Naive thymus-derived CD8-positive, alpha-beta T cell (primary cell): ENCODE measurements around the gene CT83. TPM values are rescaled to one million over a fixed set of nuclear protein-coding genes. Genes with fewer than 3 reads are reported as not detected.
A peak's percentile ranks its signal among the peaks of the same experiment; 100 is the strongest.

ENCODE experiments used
- ATAC-seq, 2 donors: fragments of 150-1000 bp; cut with Tn5 transposase in 1 of 2; sonication (Bioruptor Pico), chemical (Tn5 transposase) in 1 of 2; 1 replicate in 1 of 2; 2 replicates in 1 of 2; pipeline ENCODE4 v1.10.0; 2021; ENCODE audit warnings: mild to moderate bottlenecking in 2 of 2, moderate library complexity in 2 of 2
- POLR2A ChIA-PET: fragments of 350-600 bp; sonication (Branson Sonifier 250); formaldehyde crosslinking; loops from one replicate; lab custom pipeline; 2021; ENCODE audit warnings: antibody characterized with exemption; lab: Charles Lee
- DNase-seq, 10 donors: peaks; one replicate each; pipeline versions ENCODE4 v3.0.0 to v3.0.0-alpha.2; 2020 to 2022
- H3K27ac Mint-ChIP-seq, 10 donors: one replicate each; pipeline ENCODE4 v1.8.0; 2020 to 2022; ENCODE audit warnings: mild to moderate bottlenecking in 10 of 10, mixed read lengths in 10 of 10, moderate library complexity in 4 of 10, inconsistent platforms in 1 of 10
- H3K27me3 Mint-ChIP-seq, 5 donors: one replicate each; pipeline ENCODE4 v1.8.0; 2021 to 2022; ENCODE audit warnings: mixed read lengths in 5 of 5
- H3K36me3 Mint-ChIP-seq, 3 donors: one replicate each; pipeline ENCODE4 v1.8.0; 2020 to 2022; ENCODE audit warnings: mixed read lengths in 3 of 3, mild to moderate bottlenecking in 2 of 3, inconsistent platforms in 1 of 3
- H3K4me1 Mint-ChIP-seq, 4 donors: one replicate each; pipeline ENCODE4 v1.8.0; 2021 to 2022; ENCODE audit warnings: mixed read lengths in 4 of 4
- H3K4me3 Mint-ChIP-seq, 10 donors: one replicate each; pipeline ENCODE4 v1.8.0; 2020 to 2022; ENCODE audit warnings: mild to moderate bottlenecking in 10 of 10, mixed read lengths in 10 of 10, moderate library complexity in 6 of 10, inconsistent platforms in 1 of 10
- H3K9me3 Mint-ChIP-seq, 9 donors: one replicate each; pipeline ENCODE4 v1.8.0; 2020 to 2022; ENCODE audit warnings: mixed read lengths in 9 of 9, mild to moderate bottlenecking in 3 of 9, inconsistent platforms in 1 of 9, moderate library complexity in 1 of 9
- polyA plus RNA-seq, 3 donors: library from polyadenylated mRNA; unstranded; fragments of 300-500 nt; fragmentation: Illumina TruSeq; gene quantifications; one replicate each; pipeline ENCODE4 v1.2.3, GENCODE V29; 2021
- total RNA-seq, 8 experiments: library from RNA in 2 of 8; stranded (reverse) in 2 of 8; gene quantifications; one replicate each; pipeline ENCODE4 v1.2.3 and lab custom pipeline; 2021 to 2026

Gene CT83, protein sequence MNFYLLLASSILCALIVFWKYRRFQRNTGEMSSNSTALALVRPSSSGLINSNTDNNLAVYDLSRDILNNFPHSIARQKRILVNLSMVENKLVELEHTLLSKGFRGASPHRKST
- total RNA-seq (not detected), polyA plus RNA-seq (not detected), total RNA-seq (lab: John Stamatoyannopoulos, UW) (0 reads per million in 6 experiments)

- no peaks in the 10 kb centered on the region for H3K4me1 Mint-ChIP-seq
- POLR2A ChIA-PET, result no interaction called here
- H3K36me3 Mint-ChIP-seq, result no peaks in the 10 kb centered on the region
- DNase-seq (no peak), ATAC-seq (no peak)
- H3K27ac Mint-ChIP-seq, result no peak within 1 kb of the TSS
- peaks cover 0 to 10% (median 0%) of the 10 kb centered on the region in 9 donors for H3K9me3 Mint-ChIP-seq
- H3K4me3 Mint-ChIP-seq, result no peak within 1 kb of the TSS
- no peaks in the 10 kb centered on the region for H3K27me3 Mint-ChIP-seq
Measured at GRCh38 chrX:116462822-116463221, at the start of gene CT83. TSS of gene CT83 (minus strand) at chrX:116462976. CDS start at chrX:116462856, 120 bp downstream.

DNA sequence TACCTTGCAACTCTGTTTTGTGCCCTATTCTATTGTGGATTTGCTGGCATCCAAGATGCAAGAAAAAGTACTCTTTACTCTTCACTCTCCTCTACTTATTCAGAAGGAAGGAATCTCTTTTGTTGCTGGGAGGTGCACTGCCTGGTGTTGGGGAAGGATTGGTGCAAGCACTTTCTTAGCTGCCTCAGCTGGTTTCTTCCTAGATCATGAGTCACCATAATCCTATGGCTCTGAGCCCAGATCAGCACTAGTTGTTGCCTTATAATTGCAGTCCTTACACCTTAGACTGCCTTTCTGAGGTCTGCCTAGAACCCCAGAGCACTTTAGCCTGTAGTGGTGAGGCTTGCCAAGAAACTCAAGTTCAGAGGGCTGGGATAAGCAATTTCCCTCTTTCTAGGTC is 37.0 kb upstream of the CT83 start:
- Mint-ChIP-seq H3K4me3 (no peak overlapping the region), H3K27me3 (no peaks in the 10 kb centered on the region), H3K9me3 (peaks cover 0 to 9% (median 0%) of the 10 kb centered on the region in 9 donors), H3K36me3 (no peaks in the 10 kb centered on the region), H3K27ac (no peak overlapping the region), H3K4me1 (no peaks in the 10 kb centered on the region)
- DNase-seq (no peak), ATAC-seq (no peak)
- POLR2A ChIA-PET, result no interaction called here

- ATAC-seq, result no peak
- Mint-ChIP-seq H3K9me3 (peaks cover 0 to 2% (median 0%) of the 10 kb centered on the region in 9 donors), H3K4me1 (no peaks in the 10 kb centered on the region), H3K27ac (no peak overlapping the region), H3K27me3 (no peaks in the 10 kb centered on the region), H3K4me3 (no peak overlapping the region), H3K36me3 (no peaks in the 10 kb centered on the region)
- DNase-seq, result no peak
- POLR2A ChIA-PET, result no interaction called here
Measured at GRCh38 chrX:116493271-116493670, 30.5 kb upstream of the CT83 start.

DNA sequence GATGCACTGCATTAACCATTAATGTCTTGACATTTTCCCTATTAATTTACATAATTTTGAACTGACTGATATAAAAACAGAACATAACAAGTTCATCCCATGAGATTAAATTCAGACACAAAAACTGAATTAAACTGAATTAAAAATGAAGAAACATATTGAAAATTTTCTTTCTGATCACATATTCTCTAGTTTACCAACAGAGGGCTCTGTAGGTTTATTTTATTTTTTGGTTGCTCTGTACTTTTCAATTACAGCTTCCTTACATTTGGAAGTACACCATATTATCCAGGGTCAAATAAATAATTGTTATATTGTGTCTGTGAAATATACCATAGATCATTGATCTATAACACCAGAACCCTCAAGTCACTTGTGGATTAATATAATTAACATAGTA is 27.3 kb upstream of the CT83 start:
- Mint-ChIP-seq H3K4me3 (no peak overlapping the region), H3K27me3 (no peaks in the 10 kb centered on the region), H3K9me3 (peaks cover 0 to 2% (median 0%) of the 10 kb centered on the region in 9 donors), H3K27ac (no peak overlapping the region), H3K4me1 (no peaks in the 10 kb centered on the region), H3K36me3 (no peaks in the 10 kb centered on the region)
- ATAC-seq (no peak), DNase-seq (no peak)
- POLR2A ChIA-PET, result no interaction called here

- Mint-ChIP-seq H3K9me3 (peaks cover 0 to 32% (median 0%) of the 10 kb centered on the region in 9 donors), H3K27ac (no peak overlapping the region), H3K4me1 (no peaks in the 10 kb centered on the region), H3K36me3 (peaks cover 0 to 3% (median 0%) of the 10 kb centered on the region in 3 donors), H3K4me3 (no peak overlapping the region), H3K27me3 (no peaks in the 10 kb centered on the region)
- ATAC-seq (no peak), DNase-seq (no peak)
- POLR2A ChIA-PET, result no interaction called here
Measured at GRCh38 chrX:116480059-116480458, 17.3 kb upstream of the CT83 start.

DNA sequence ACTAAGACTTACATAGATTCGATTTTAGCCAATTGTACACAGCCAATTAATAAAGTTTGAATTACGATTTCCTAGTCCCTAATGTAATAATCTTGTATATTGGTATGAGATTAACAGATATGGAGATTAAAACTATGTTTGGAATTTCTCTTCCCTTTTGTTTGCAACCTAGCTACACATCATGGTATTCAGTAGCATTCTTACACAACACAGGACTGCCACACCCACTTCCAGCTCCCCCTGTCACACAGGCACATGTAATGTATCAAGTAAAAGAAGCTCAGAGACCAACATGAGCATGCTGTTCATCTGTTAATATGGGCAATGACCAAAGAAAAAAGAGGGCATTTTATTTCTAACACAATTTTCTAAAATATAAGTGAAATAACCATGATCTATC is 13.6 kb downstream of the CT83 start:
- H3K36me3 Mint-ChIP-seq, result no peaks in the 10 kb centered on the region
- DNase-seq, result no peak
- H3K4me1 Mint-ChIP-seq, result no peaks in the 10 kb centered on the region
- no peak for ATAC-seq
- no peak overlapping the region for H3K4me3 Mint-ChIP-seq
- no peak overlapping the region for H3K27ac Mint-ChIP-seq
- peaks cover 0 to 4% (median 0%) of the 10 kb centered on the region in 9 donors for H3K9me3 Mint-ChIP-seq
- H3K27me3 Mint-ChIP-seq, result no peaks in the 10 kb centered on the region
- POLR2A ChIA-PET, result no interaction called here

DNA sequence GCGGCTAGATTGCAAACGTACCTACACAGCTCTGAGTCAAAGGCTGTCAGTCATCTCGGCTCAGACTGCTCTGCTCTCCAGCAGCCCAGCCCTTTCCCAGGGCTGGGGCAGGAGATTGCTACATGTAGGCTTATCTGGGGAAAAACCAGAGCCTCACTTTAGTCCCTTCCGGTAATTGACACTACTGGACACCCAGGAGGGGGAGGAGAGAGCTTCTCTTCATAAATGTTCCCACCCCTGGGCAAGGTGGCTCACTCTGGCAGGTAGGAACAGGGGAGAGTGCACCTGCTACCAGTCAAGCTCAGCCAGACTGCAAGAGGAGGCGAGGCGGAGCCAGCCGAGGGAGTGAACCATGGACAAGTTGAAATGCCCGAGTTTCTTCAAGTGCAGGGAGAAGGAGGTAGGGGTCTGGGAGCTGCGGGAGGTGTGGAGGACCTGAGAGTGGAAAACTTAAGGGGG is 26.4 kb downstream of the CT83 start, which contains the start of gene SLC6A14:
Gene SLC6A14, plus strand, starts transcription at position 249 of the 459 bp plus-strand sequence. Its CDS starts 104 bp downstream, at position 353.
- Mint-ChIP-seq H3K4me3 (no peak within 1 kb of the TSS), H3K27ac (peak within 1 kb of the TSS in 1 of 10 donors; percentile 15), H3K9me3 (peaks cover 0 to 10% (median 0%) of the 10 kb centered on the region in 9 donors)

DNA sequence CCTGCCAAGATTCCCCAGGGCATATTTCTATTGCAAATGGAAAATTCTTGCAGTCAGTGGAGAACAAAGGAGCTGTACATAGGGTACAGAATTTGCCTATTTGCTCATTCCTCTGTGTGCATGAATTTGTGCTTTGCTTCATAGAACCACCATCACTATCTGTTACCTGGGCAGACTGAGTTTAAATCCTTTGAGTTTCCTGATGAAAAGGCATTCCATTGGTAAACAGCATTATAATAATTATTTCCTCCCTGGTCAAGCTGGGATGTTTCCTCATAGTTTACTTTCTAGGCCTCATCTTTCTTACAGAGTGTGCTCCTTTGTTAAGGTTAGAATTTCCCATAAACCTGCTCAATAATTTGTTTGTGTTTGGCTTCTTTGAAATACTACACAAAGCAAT is 27.2 kb downstream of the CT83 start:
- no peaks in the 10 kb centered on the region for H3K4me1 Mint-ChIP-seq
- no peak overlapping the region for H3K27ac Mint-ChIP-seq
- POLR2A ChIA-PET, result no interaction called here
- no peaks in the 10 kb centered on the region for H3K27me3 Mint-ChIP-seq
- DNase-seq, result no peak
- no peak overlapping the region for H3K4me3 Mint-ChIP-seq
- no peak for ATAC-seq
- H3K9me3 Mint-ChIP-seq, result peaks cover 0 to 10% (median 0%) of the 10 kb centered on the region in 9 donors
- H3K36me3 Mint-ChIP-seq, result peaks cover 0 to 1% (median 0%) of the 10 kb centered on the region in 3 donors

More for the DNA sequence above, 26.4 kb downstream of the CT83 start, which contains the start of gene SLC6A14:
- POLR2A ChIA-PET, result no interaction called here
- Mint-ChIP-seq H3K36me3 (peaks cover 0 to 1% (median 0%) of the 10 kb centered on the region in 3 donors), H3K4me1 (no peaks in the 10 kb centered on the region), H3K27me3 (no peaks in the 10 kb centered on the region)
- ATAC-seq, result no peak
- DNase-seq, result no peak

DNA sequence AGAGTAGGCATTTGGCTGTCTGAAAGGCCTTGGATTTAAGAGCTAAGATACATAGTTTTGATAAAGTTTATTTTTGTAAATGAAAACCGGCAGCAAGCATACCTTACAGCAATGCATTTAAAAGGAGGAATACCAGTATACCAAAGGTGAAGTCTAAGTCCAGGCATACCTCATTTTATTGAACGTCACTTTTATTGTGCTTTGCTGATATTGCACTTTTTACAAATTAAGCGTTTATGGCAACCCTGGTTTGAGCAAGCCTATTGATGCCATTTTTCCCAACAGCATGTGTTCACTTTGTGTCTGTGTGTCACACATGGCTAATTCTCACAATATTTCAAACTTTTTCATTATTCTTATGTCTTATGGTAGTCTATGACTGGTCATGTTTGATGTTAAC is 34.8 kb downstream of the CT83 start:
- ATAC-seq, result no peak
- no peak for DNase-seq
- H3K4me1 Mint-ChIP-seq, result no peaks in the 10 kb centered on the region
- H3K36me3 Mint-ChIP-seq, result no peaks in the 10 kb centered on the region
- no peak overlapping the region for H3K4me3 Mint-ChIP-seq
- no peaks in the 10 kb centered on the region for H3K27me3 Mint-ChIP-seq
- POLR2A ChIA-PET, result no interaction called here
- H3K27ac Mint-ChIP-seq, result no peak overlapping the region
- peaks cover 0 to 5% (median 0%) of the 10 kb centered on the region in 9 donors for H3K9me3 Mint-ChIP-seq

DNA sequence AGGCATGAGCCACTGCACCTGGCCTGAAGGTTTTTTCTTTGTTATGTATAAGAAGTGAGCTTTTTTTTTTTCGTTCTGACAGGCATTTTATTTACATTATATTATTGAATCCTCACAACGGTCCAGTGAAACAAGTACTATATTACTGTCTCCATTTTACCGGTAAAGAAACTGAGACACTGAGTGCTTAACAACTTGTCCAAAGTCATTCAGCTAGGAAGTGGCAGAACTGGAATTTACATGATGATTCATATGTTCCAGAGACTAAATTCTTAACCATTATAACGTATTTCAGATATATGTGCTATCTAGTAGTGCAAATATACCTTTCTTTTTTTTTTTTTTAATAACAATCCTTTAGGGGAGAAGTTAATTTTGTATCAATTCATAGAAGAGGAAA is 44.8 kb downstream of the CT83 start:
- DNase-seq (no peak), ATAC-seq (no peak)
- no peak overlapping the region for H3K27ac Mint-ChIP-seq
- H3K9me3 Mint-ChIP-seq, result no peaks in the 10 kb centered on the region
- no peaks in the 10 kb centered on the region for H3K4me1 Mint-ChIP-seq
- POLR2A ChIA-PET, result no interaction called here
- H3K4me3 Mint-ChIP-seq, result no peak overlapping the region
- H3K27me3 Mint-ChIP-seq, result no peaks in the 10 kb centered on the region
- H3K36me3 Mint-ChIP-seq, result no peaks in the 10 kb centered on the region

DNA sequence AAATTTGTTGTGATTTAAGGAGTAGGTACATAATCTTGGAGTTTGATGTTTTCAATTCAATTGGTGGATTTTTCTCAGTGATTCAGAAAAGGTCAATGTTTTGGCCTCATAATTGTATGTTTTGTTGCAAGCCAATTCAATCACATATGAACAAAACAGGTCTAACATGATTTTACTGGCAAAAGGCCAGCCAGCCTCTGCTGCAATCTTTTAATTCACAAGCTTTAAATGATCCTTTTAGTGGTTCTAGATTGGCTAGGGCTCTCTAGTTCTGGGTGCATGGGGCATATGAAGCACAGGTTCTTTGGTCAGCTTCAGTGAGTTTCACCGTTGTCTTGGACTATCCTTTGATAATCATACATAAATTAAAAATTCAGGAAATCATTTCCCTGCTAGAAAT is 45.6 kb downstream of the CT83 start:
- H3K27me3 Mint-ChIP-seq, result no peaks in the 10 kb centered on the region
- no peak overlapping the region for H3K27ac Mint-ChIP-seq
- H3K4me1 Mint-ChIP-seq, result no peaks in the 10 kb centered on the region
- POLR2A ChIA-PET, result no interaction called here
- no peaks in the 10 kb centered on the region for H3K36me3 Mint-ChIP-seq
- DNase-seq (no peak), ATAC-seq (no peak)
- no peaks in the 10 kb centered on the region for H3K9me3 Mint-ChIP-seq
- no peak overlapping the region for H3K4me3 Mint-ChIP-seq

DNA sequence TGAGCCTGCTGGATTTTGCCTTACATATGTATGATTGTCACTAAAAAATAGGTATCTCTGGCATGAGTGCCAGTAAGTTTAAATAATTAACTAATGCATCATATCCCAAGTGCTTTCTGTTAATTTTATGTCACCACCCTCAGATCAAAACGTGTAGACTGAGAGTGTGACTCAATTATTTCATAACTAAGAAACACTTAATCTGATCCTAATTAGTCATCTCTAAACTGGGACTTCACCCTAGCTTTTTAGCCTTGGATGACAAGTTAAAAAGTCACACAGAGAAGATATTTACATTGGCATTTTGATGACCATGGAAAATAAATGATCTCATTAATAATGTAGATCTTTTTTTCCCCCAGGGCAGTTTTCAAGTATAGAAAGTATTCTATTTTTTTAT is 49.5 kb downstream of the CT83 start:
- Mint-ChIP-seq H3K9me3 (peaks cover 0 to 10% (median 0%) of the 10 kb centered on the region in 9 donors), H3K4me3 (no peak overlapping the region), H3K36me3 (no peaks in the 10 kb centered on the region), H3K27ac (no peak overlapping the region), H3K4me1 (no peaks in the 10 kb centered on the region), H3K27me3 (no peaks in the 10 kb centered on the region)
- POLR2A ChIA-PET, result no interaction called here
- ATAC-seq (no peak), DNase-seq (no peak)
